OCI-LY1 (cell line): Measurements from ENCODE around the gene SNX14.
"Not testable (repeated sequence)": the region's sequence is repeated elsewhere in the genome, so short reads cannot be mapped to it uniquely, and the experiment has no call there.

ENCODE experiments used
- H2AFZ ChIP-seq: fragments of 200-600 bp; sonication (generic), shearing (Covaris generic); 2 replicates; pipeline ENCODE4 v1.6.0; 2014; ENCODE audit warnings: antibody characterized with exemption, mild to moderate bottlenecking, low read length
- H3F3A ChIP-seq: fragments of 200-600 bp; sonication (generic), shearing (Covaris generic); 2 replicates; pipeline ENCODE4 v1.6.0; 2014; ENCODE audit warnings: mild to moderate bottlenecking, antibody characterized with exemption, low read length, moderate library complexity; ENCODE audit not compliant: insufficient read depth
- H3K27ac ChIP-seq: fragments of 200-600 bp; sonication (generic); 2 replicates; pipeline ENCODE4 v1.5.1; 2014; ENCODE audit warnings: low read length, mixed run types, mild to moderate bottlenecking, low read depth; ENCODE audit not compliant: poor library complexity, severe bottlenecking
- H3K27me3 ChIP-seq: fragments of 200-600 bp; sonication (generic); 2 replicates; pipeline ENCODE4 v1.6.0; 2014; ENCODE audit warnings: antibody characterized with exemption, mild to moderate bottlenecking, low read length, moderate library complexity; ENCODE audit not compliant: insufficient read depth
- H3K36me3 ChIP-seq: fragments of 200-600 bp; sonication (generic); 2 replicates; pipeline ENCODE4 v1.6.1; 2014; ENCODE audit warnings: mild to moderate bottlenecking, antibody characterized with exemption, low read length, moderate library complexity, mixed read lengths; ENCODE audit not compliant: insufficient read depth
- H3K4me1 ChIP-seq: fragments of 200-600 bp; sonication (generic); 2 replicates; pipeline ENCODE4 v1.5.1; 2014; ENCODE audit warnings: mild to moderate bottlenecking, low read length, moderate library complexity; ENCODE audit not compliant: insufficient read depth, severe bottlenecking
- H3K4me2 ChIP-seq: fragments of 200-600 bp; sonication (generic), shearing (Covaris generic); 2 replicates; pipeline ENCODE4 v1.6.1; 2014; ENCODE audit warnings: low read length
- H3K4me3 ChIP-seq: fragments of 200-600 bp; sonication (generic); 2 replicates; pipeline ENCODE4 v1.5.1; 2014; ENCODE audit warnings: low read length, low read depth, mild to moderate bottlenecking, mixed read lengths; ENCODE audit not compliant: poor library complexity, severe bottlenecking
- H3K79me2 ChIP-seq: fragments of 200-600 bp; shearing (Covaris generic); 2 replicates; pipeline ENCODE4 v1.6.1; 2016; ENCODE audit warnings: mixed run types, low read length, mixed read lengths; ENCODE audit not compliant: insufficient read depth
- H3K9ac ChIP-seq: fragments of 200-600 bp; sonication (generic), shearing (Covaris generic); 2 replicates; pipeline ENCODE4 v1.6.1; 2014; ENCODE audit warnings: mild to moderate bottlenecking, low read length, mixed read lengths
- H3K9me2 ChIP-seq: fragments of 200-600 bp; sonication (generic), shearing (Covaris generic); 2 replicates; pipeline ENCODE4 v1.6.1; 2014; ENCODE audit warnings: low read depth, mild to moderate bottlenecking, low read length, mixed read lengths
- H3K9me3 ChIP-seq: fragments of 200-600 bp; shearing (Covaris generic); 2 replicates; pipeline ENCODE4 v1.6.1; 2014; ENCODE audit warnings: low read length, mixed read lengths
- H4K20me1 ChIP-seq: fragments of 200-600 bp; sonication (generic), shearing (Covaris generic); 2 replicates; pipeline ENCODE4 v1.6.0; 2016; ENCODE audit warnings: mild to moderate bottlenecking, low read length; ENCODE audit not compliant: insufficient read depth
- CTCF ChIP-seq: fragments of 200-600 bp; sonication (generic), shearing (Covaris generic); IDR thresholded peaks from 2 replicates; pipeline ENCODE4 v1.5.1; 2017; ENCODE audit warnings: mild to moderate bottlenecking, antibody characterized with exemption, low read length, moderate library complexity, mixed read lengths
- EZH2 ChIP-seq: fragments of 200-600 bp; sonication (generic), shearing (Covaris generic); IDR thresholded peaks from 2 replicates; pipeline ENCODE4 v1.8.0; 2017; ENCODE audit warnings: borderline replicate concordance, mixed run types, mild to moderate bottlenecking, antibody characterized with exemption, low read length, moderate library complexity, mixed read lengths

SNX14 gene

GRCh38 chr6:85565736-85566135, 27.9 kb downstream of the SNX14 start:
- no peak for TF ChIP-seq EZH2
- TF ChIP-seq CTCF = no peak
- H3K9ac ChIP-seq = no peak overlapping the region

GRCh38 chr6:85564223-85564622, 29.4 kb downstream of the SNX14 start:
- not testable (repeated sequence) for H3K9me3 ChIP-seq, H3K9me2 ChIP-seq, H3K27ac ChIP-seq, H3K4me2 ChIP-seq, H3K4me3 ChIP-seq, H3K27me3 ChIP-seq, H2AFZ ChIP-seq, H4K20me1 ChIP-seq, H3F3A ChIP-seq, H3K79me2 ChIP-seq, H3K9ac ChIP-seq, H3K4me1 ChIP-seq
- peaks cover 55% of the 10 kb centered on the region for H3K36me3 ChIP-seq

More at GRCh38 chr6:85565736-85566135, 27.9 kb downstream of the SNX14 start:
- H3K27ac ChIP-seq = no peak overlapping the region
- H4K20me1 ChIP-seq = no peaks in the 10 kb centered on the region
- H2AFZ ChIP-seq = no peak overlapping the region
- no peaks in the 10 kb centered on the region for H3F3A ChIP-seq
- no peaks in the 10 kb centered on the region for H3K9me2 ChIP-seq
- H3K36me3 ChIP-seq = peaks cover 55% of the 10 kb centered on the region
- no peak overlapping the region for H3K4me2 ChIP-seq
- no peaks in the 10 kb centered on the region for H3K79me2 ChIP-seq
- H3K4me3 ChIP-seq = no peak overlapping the region
- no peaks in the 10 kb centered on the region for H3K27me3 ChIP-seq
- no peaks in the 10 kb centered on the region for H3K9me3 ChIP-seq
- H3K4me1 ChIP-seq = no peaks in the 10 kb centered on the region

- Histone ChIP-seq H3K4me2 (no peak overlapping the region), H3K27ac (no peak overlapping the region), H3K9me2 (no peaks in the 10 kb centered on the region), H3K9ac (no peak overlapping the region), H3K9me3 (no peaks in the 10 kb centered on the region), H3K4me3 (no peak overlapping the region), H3K4me1 (no peaks in the 10 kb centered on the region), H2AFZ (no peak overlapping the region), H3K36me3 (peaks cover 46% of the 10 kb centered on the region), H3F3A (no peaks in the 10 kb centered on the region), H4K20me1 (no peaks in the 10 kb centered on the region), H3K79me2 (no peaks in the 10 kb centered on the region), H3K27me3 (no peaks in the 10 kb centered on the region)
- no peak for TF ChIP-seq EZH2
- no peak for TF ChIP-seq CTCF
Measured at GRCh38 chr6:85561750-85562357, 31.8 kb downstream of the SNX14 start.

GRCh38 chr6:85556992-85557668, 36.5 kb downstream of the SNX14 start:
- H3K36me3 ChIP-seq = peaks cover 45% of the 10 kb centered on the region
- no peak for TF ChIP-seq EZH2

More at GRCh38 chr6:85556992-85557668, 36.5 kb downstream of the SNX14 start:
- no peaks in the 10 kb centered on the region for H3K27me3 ChIP-seq
- no peak overlapping the region for H3K4me2 ChIP-seq
- H3K4me3 ChIP-seq = no peak overlapping the region
- H4K20me1 ChIP-seq = no peaks in the 10 kb centered on the region
- no peak overlapping the region for H3K27ac ChIP-seq
- H3K9me2 ChIP-seq = no peaks in the 10 kb centered on the region
- no peaks in the 10 kb centered on the region for H3K79me2 ChIP-seq
- no peaks in the 10 kb centered on the region for H3K4me1 ChIP-seq
- no peaks in the 10 kb centered on the region for H3F3A ChIP-seq
- H2AFZ ChIP-seq = no peak overlapping the region
- H3K9ac ChIP-seq = no peak overlapping the region
- H3K9me3 ChIP-seq = no peaks in the 10 kb centered on the region
